Anterior cingulate cortex (tissue), 58 donors: ENCODE results near the gene FARSA.
A peak's percentile ranks its signal among the peaks of the same experiment; 100 is the strongest.
"Not testable (repeated sequence)": the region's sequence is repeated elsewhere in the genome, so short reads cannot be mapped to it uniquely, and the experiment has no call there.

Source experiments
- DNase-seq, 58 donors: peaks; one replicate each; lab custom pipeline; 2025; lab: John Stamatoyannopoulos, UW

Gene FARSA

GRCh38 chr19:12933287-12934072, at the start of gene FARSA:
TSS of gene FARSA (minus strand) at chr19:12933711. CDS start at chr19:12933696, 15 bp downstream.
- peak; percentile 65 to 97 (median 92) for DNase-seq

- DNase-seq = no peak
Observed at GRCh38 chr19:12983091-12983490, 49.6 kb upstream of the FARSA start.

GRCh38 chr19:12982648-12983047, 49.1 kb upstream of the FARSA start:
- no peak for DNase-seq

- DNase-seq = no peak
Observed at GRCh38 chr19:12979974-12980373, 46.5 kb upstream of the FARSA start.

- not testable (repeated sequence) for DNase-seq
Observed at GRCh38 chr19:12976109-12976508, 42.6 kb upstream of the FARSA start.

- no peak for DNase-seq
Observed at GRCh38 chr19:12975221-12975741, 41.8 kb upstream of the FARSA start.

- DNase-seq = no peak
Observed at GRCh38 chr19:12974301-12975220, 41.0 kb upstream of the FARSA start.

GRCh38 chr19:12973236-12973635, 39.7 kb upstream of the FARSA start:
- DNase-seq = no peak

- DNase-seq = no peak
Observed at GRCh38 chr19:12970070-12970820, 36.7 kb upstream of the FARSA start.

- peak in 46 of 58 donors; percentile 12 to 74 (median 52) for DNase-seq
Observed at GRCh38 chr19:12969292-12969988, 35.9 kb upstream of the FARSA start, which contains the start of gene DAND5. TSS of gene DAND5 (plus strand) at chr19:12969576. CDS start at chr19:12969661, 85 bp downstream.

- DNase-seq = no peak
Observed at GRCh38 chr19:12967907-12968306, 34.4 kb upstream of the FARSA start.

- no peak for DNase-seq
Observed at GRCh38 chr19:12965812-12966135, 32.3 kb upstream of the FARSA start.

GRCh38 chr19:12965017-12965811, 31.7 kb upstream of the FARSA start:
- peak in 54 of 58 donors; percentile 15 to 82 (median 60) for DNase-seq

GRCh38 chr19:12959481-12959880, 26.0 kb upstream of the FARSA start:
- no peak for DNase-seq

- not testable (repeated sequence) for DNase-seq
Observed at GRCh38 chr19:12957389-12957952, 24.0 kb upstream of the FARSA start.

- DNase-seq = peak in 54 of 58 donors; percentile 8 to 83 (median 48)
Observed at GRCh38 chr19:12956446-12957388, 23.2 kb upstream of the FARSA start, which contains the start of gene GADD45GIP1. TSS of gene GADD45GIP1 (minus strand) at chr19:12957223. CDS start at chr19:12957212, 11 bp downstream.

- DNase-seq = no peak
Observed at GRCh38 chr19:12955996-12956395, 22.5 kb upstream of the FARSA start.
